ENCODE data around the gene PHACTR1.

PHACTR1 gene

DNA sequence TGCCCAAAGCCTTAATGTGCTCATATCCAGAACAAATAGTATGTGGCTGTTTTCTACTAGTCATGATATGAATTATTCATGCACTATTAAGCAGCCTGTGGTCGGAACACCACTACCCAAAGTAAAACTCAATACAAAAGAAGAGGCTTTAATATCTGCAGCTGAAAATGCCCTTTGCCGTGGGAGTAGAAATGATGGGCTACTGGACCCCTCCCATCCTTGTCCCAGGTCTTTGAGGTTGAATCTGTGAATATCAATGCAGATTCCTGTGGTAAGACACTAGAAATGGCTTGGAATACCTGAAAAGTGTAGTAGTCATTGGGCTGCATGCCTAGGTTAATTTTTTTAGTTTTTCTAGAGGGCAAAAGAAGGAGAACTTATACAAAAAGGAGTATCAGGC, 308.0 kb downstream of the PHACTR1 start:
- DNase-seq (ENCODE audit: low read depth, low spot score), result no peak
- H3K36me3 ChIP-seq (ENCODE audit: insufficient read depth, low read length), result no peaks in the 10 kb centered on the region
- TF ChIP-seq FOXP2 (optimal IDR thresholded peaks at IDR 0.05; ENCODE audit: control extremely low read depth, extremely low read length, insufficient read depth) (no peak), EZH2 (IDR thresholded peaks at IDR 0.05) (no peak), POLR2AphosphoS5 (IDR thresholded peaks at IDR 0.05; ENCODE audit: borderline replicate concordance, low read depth, low read length) (no peak)

DNA sequence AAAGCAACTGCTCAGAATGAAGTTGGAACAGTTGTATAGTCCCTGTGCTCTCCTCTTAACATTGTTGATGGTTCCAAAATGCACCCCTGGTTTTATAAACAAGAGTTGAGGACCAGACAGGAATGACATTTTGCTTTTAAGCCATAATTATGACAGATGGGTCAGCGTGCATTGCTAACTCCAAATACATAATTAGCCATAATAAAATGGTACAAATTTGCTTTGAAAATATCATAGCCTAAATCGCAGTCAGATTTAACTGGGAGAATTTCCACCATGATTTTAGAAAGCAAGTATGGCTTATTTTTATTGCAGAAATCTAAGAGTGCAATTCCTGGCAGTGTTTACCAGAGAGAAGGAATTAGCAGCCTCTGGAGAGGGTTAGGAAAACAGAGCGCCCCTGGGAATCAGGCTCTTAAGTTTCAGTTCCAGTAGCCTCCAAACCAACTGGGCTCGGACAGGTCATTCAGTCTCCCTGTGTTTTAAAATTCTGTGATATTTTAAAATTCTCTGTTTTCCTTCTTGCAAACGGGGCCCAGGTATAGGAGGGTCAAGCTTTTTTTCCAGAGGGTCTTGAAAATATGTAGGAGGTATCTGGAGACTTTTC, 309.4 kb downstream of the PHACTR1 start:
- H3K36me3 ChIP-seq (ENCODE audit: insufficient read depth, low read length), result no peaks in the 10 kb centered on the region
- H3K27ac ChIP-seq, result no peak overlapping the region
- no peak overlapping the region for H3K4me3 ChIP-seq
- no peaks in the 10 kb centered on the region for H3K9me3 ChIP-seq (ENCODE audit: low read depth, low read length)
- no peak overlapping the region for H3K9ac ChIP-seq (ENCODE audit: insufficient read length)
- no peak for DNase-seq (ENCODE audit: low read depth, low spot score)
- TF ChIP-seq POLR2AphosphoS5 (IDR thresholded peaks at IDR 0.05; ENCODE audit: borderline replicate concordance, low read depth, low read length) (no peak), EZH2 (IDR thresholded peaks at IDR 0.05) (no peak), FOXP2 (optimal IDR thresholded peaks at IDR 0.05; ENCODE audit: control extremely low read depth, extremely low read length, insufficient read depth) (no peak)

More for the DNA sequence above, 308.0 kb downstream of the PHACTR1 start:
- Histone ChIP-seq H3K9ac (ENCODE audit: insufficient read length) (no peak overlapping the region), H3K9me3 (ENCODE audit: low read depth, low read length) (no peaks in the 10 kb centered on the region), H3K4me3 (no peak overlapping the region), H3K27ac (no peak overlapping the region)

DNA sequence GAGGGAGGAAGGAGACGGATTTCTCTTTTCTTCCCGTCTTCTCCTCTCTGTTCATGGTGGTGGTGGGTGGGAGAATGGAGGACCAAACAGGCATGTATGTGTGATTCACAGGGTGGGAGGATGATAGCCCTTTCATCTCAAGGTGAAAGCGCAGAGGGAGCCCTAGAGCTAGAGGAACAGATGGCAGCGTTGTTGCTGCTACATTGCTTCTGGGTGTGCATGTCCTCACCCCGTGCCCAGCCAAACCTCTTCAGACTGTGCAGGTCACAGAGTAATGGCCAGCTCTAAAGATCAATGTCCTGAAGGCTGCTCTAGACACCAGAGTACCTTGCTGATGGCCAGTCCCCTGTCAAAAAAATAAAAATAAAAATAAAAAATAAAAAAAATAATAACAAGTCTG, 310.0 kb downstream of the PHACTR1 start:
- Histone ChIP-seq H3K9me3 (ENCODE audit: low read depth, low read length) (no peaks in the 10 kb centered on the region), H3K4me3 (no peak overlapping the region), H3K27ac (no peak overlapping the region), H3K9ac (ENCODE audit: insufficient read length) (no peak overlapping the region), H3K36me3 (ENCODE audit: insufficient read depth, low read length) (no peaks in the 10 kb centered on the region)
- no peak for TF ChIP-seq POLR2AphosphoS5 (IDR thresholded peaks at IDR 0.05; ENCODE audit: borderline replicate concordance, low read depth, low read length)
- no peak for TF ChIP-seq EZH2 (IDR thresholded peaks at IDR 0.05)
- no peak for TF ChIP-seq FOXP2 (optimal IDR thresholded peaks at IDR 0.05; ENCODE audit: control extremely low read depth, extremely low read length, insufficient read depth)
- DNase-seq (ENCODE audit: low read depth, low spot score), result no peak

DNA sequence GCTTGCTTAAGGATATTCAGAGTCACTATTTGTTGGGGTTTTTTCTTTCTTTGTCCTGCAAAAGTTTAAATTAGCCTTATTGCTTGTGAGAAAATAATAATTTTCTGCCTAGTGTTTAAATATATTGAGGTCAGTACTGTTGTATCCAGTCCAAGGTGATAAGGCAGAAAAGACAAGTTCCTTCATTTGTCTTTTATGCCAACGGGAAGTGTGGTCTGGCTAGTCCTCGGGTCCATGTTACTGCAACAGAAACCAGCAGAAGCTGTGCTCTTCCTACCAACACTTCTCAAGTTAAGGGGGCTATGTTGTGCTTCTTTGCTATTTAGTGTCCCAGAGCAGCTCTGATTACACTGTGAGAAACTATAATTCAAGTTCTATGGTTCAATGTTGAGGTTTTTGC, 310.6 kb downstream of the PHACTR1 start:
- no peaks in the 10 kb centered on the region for H3K9me3 ChIP-seq (ENCODE audit: low read depth, low read length)
- no peak overlapping the region for H3K4me3 ChIP-seq
- H3K9ac ChIP-seq (ENCODE audit: insufficient read length), result no peak overlapping the region
- no peak for DNase-seq (ENCODE audit: low read depth, low spot score)
- H3K36me3 ChIP-seq (ENCODE audit: insufficient read depth, low read length), result no peaks in the 10 kb centered on the region
- no peak for TF ChIP-seq EZH2 (IDR thresholded peaks at IDR 0.05)
- no peak for TF ChIP-seq FOXP2 (optimal IDR thresholded peaks at IDR 0.05; ENCODE audit: control extremely low read depth, extremely low read length, insufficient read depth)
- TF ChIP-seq POLR2AphosphoS5 (IDR thresholded peaks at IDR 0.05; ENCODE audit: borderline replicate concordance, low read depth, low read length), result no peak
- H3K27ac ChIP-seq, result no peak overlapping the region

DNA sequence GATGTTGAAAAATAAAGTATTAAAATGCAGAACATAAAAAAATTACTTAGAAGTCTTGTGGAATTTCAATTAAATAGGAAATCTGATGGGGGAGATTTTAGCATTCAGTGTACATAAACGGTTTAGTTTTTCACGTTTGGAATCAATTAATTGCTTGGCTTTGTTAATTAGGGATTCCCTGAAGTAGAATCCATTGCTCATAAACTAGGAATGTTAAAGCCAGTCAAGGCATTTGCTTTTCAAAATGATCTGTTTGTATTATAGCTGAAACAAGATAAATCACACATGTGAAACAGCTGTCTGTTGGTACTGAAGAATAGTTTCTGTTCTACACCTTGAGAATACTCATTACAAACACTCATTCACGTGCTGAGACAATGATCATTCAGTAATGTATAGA, 313.8 kb downstream of the PHACTR1 start:
- no peak overlapping the region for H3K9ac ChIP-seq (ENCODE audit: insufficient read length)
- no peaks in the 10 kb centered on the region for H3K9me3 ChIP-seq (ENCODE audit: low read depth, low read length)
- no peak for DNase-seq (ENCODE audit: low read depth, low spot score)
- H3K36me3 ChIP-seq (ENCODE audit: insufficient read depth, low read length), result no peaks in the 10 kb centered on the region
- no peak overlapping the region for H3K4me3 ChIP-seq
- TF ChIP-seq FOXP2 (optimal IDR thresholded peaks at IDR 0.05; ENCODE audit: control extremely low read depth, extremely low read length, insufficient read depth), result no peak
- no peak for TF ChIP-seq POLR2AphosphoS5 (IDR thresholded peaks at IDR 0.05; ENCODE audit: borderline replicate concordance, low read depth, low read length)
- TF ChIP-seq EZH2 (IDR thresholded peaks at IDR 0.05), result no peak
- no peak overlapping the region for H3K27ac ChIP-seq

DNA sequence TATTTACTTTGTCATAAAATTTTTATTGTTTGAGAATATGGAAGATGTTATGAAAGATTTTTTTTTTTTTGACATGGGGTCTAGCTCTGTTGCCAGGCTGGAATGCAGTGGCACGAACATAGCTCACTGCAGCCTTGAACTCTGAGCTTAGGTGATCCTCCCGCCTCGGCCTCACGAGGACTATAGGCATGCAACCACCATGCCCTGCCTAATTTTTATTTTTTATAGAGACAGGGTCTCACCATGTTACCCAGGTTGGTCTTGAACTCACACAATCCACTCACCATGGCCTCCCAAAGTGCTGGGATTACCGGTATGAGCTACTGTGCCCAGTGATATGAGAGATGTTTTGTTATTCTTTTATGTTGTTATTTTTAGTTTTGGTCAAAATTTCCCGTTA, 316.0 kb downstream of the PHACTR1 start:
- TF ChIP-seq FOXP2 (optimal IDR thresholded peaks at IDR 0.05; ENCODE audit: control extremely low read depth, extremely low read length, insufficient read depth), result no peak
- no peak for TF ChIP-seq EZH2 (IDR thresholded peaks at IDR 0.05)
- TF ChIP-seq POLR2AphosphoS5 (IDR thresholded peaks at IDR 0.05; ENCODE audit: borderline replicate concordance, low read depth, low read length), result no peak
- no peak for DNase-seq (ENCODE audit: low read depth, low spot score)
- H3K9me3 ChIP-seq (ENCODE audit: low read depth, low read length), result no peaks in the 10 kb centered on the region
- no peak overlapping the region for H3K9ac ChIP-seq (ENCODE audit: insufficient read length)
- no peak overlapping the region for H3K27ac ChIP-seq
- no peaks in the 10 kb centered on the region for H3K36me3 ChIP-seq (ENCODE audit: insufficient read depth, low read length)
- H3K4me3 ChIP-seq, result no peak overlapping the region

DNA sequence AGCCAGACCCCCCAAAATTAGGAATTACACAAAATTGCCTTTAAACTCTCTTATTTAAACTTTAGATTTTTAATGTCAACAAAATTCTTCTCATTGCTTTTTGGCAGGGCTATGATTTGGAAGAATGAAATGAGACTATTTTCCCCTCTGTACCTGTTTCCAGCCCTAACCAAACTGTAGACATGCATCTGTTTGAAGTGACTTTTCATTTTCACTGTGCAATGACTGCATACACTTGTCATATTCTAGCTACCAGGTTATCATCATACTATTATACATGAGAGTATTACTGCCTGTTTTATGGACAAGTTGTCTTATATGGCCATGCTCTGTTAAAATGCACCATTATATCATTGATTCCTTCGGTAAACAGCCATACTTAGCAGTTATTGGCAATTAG, 316.6 kb downstream of the PHACTR1 start:
- TF ChIP-seq POLR2AphosphoS5 (IDR thresholded peaks at IDR 0.05; ENCODE audit: borderline replicate concordance, low read depth, low read length) (no peak), EZH2 (IDR thresholded peaks at IDR 0.05) (no peak), FOXP2 (optimal IDR thresholded peaks at IDR 0.05; ENCODE audit: control extremely low read depth, extremely low read length, insufficient read depth) (no peak)
- Histone ChIP-seq H3K36me3 (ENCODE audit: insufficient read depth, low read length) (no peaks in the 10 kb centered on the region), H3K4me3 (no peak overlapping the region), H3K9ac (ENCODE audit: insufficient read length) (no peak overlapping the region), H3K27ac (no peak overlapping the region), H3K9me3 (ENCODE audit: low read depth, low read length) (no peaks in the 10 kb centered on the region)
- DNase-seq (ENCODE audit: low read depth, low spot score), result no peak

DNA sequence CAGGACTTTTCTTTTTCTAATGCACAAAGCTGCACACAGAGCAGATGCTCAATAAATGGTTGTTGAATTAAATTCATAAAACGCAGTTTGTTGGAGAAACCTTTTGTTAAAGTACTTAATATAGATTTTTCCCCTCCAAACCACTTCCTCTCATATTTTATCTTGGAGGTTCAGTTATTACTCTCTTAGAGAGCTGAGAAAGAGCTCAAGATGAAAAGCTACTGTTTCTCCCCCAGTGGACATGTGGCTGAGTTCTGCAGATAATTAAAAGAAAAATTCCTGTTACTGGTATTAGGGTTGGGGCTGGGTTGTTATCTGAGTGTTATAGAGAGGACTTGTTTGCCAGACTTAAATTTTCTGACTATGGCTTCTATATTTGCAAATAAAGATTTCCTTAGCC, 317.7 kb downstream of the PHACTR1 start:
- Histone ChIP-seq H3K27ac (no peak overlapping the region), H3K9ac (ENCODE audit: insufficient read length) (no peak overlapping the region), H3K4me3 (no peak overlapping the region), H3K36me3 (ENCODE audit: insufficient read depth, low read length) (no peaks in the 10 kb centered on the region), H3K9me3 (ENCODE audit: low read depth, low read length) (no peaks in the 10 kb centered on the region)
- no peak for TF ChIP-seq FOXP2 (optimal IDR thresholded peaks at IDR 0.05; ENCODE audit: control extremely low read depth, extremely low read length, insufficient read depth)
- DNase-seq (ENCODE audit: low read depth, low spot score), result no peak

DNA sequence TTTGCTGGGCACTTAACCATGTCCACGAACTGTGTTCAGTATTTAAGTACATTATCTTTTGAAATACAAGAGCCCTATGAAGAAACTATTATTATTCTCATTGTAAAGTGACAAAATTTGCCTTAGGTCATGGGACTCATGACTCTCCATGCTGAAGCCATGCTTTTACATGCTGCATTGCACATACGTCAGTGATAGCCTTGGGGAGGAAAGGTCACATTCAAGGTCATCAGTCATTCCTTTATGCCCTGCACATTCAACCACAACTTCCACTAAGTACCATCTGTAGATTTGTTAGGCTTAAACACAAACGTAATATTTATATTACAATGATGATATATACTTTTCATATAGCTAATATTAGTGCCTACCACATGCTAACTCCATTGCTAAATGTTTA, 319.0 kb downstream of the PHACTR1 start:
- Histone ChIP-seq H3K27ac (no peak overlapping the region), H3K4me3 (no peak overlapping the region), H3K36me3 (ENCODE audit: insufficient read depth, low read length) (no peaks in the 10 kb centered on the region), H3K9ac (ENCODE audit: insufficient read length) (no peak overlapping the region), H3K9me3 (ENCODE audit: low read depth, low read length) (no peaks in the 10 kb centered on the region)
- no peak for DNase-seq (ENCODE audit: low read depth, low spot score)
- no peak for TF ChIP-seq FOXP2 (optimal IDR thresholded peaks at IDR 0.05; ENCODE audit: control extremely low read depth, extremely low read length, insufficient read depth)
- TF ChIP-seq EZH2 (IDR thresholded peaks at IDR 0.05), result no peak
- no peak for TF ChIP-seq POLR2AphosphoS5 (IDR thresholded peaks at IDR 0.05; ENCODE audit: borderline replicate concordance, low read depth, low read length)

Measured in SK-N-MC (cell line).